Caco-2 (cell line): Measurements from ENCODE around the gene TDP2. TPM values are rescaled to one million over a fixed set of nuclear protein-coding genes. Genes with fewer than 3 reads are reported as not detected.
"Not testable (repeated sequence)": the region's sequence is repeated elsewhere in the genome, so short reads cannot be mapped to it uniquely, and the experiment has no call there.

Experiments
- BruUV-seq: library from RNA; stranded (reverse); fragments of 400-500 nt; replicated peaks from 2 replicates; lab custom pipeline; 2021; lab: Mats Ljungman, UMichigan
- CTCF ChIA-PET: fragments of 300-600 bp; sonication (Branson Sonifier 250); formaldehyde crosslinking; loops from one replicate; lab custom pipeline; 2022; ENCODE audit warnings: antibody characterized with exemption; lab: Charles Lee
- POLR2A ChIA-PET: fragments of 300-600 bp; sonication (Branson Sonifier 250); formaldehyde crosslinking; loops from one replicate; lab custom pipeline; 2022; ENCODE audit warnings: antibody characterized with exemption; lab: Charles Lee
- DNase-seq, 2 experiments: peaks; one replicate each; pipeline versions ENCODE4 v3.0.0 to v3.0.0-alpha.2; 2020 to 2022
- H3K27me3 ChIP-seq: replicated peaks from 2 replicates; pipeline ENCODE4 v1.6.0; 2011; ENCODE audit warnings: low read length; ENCODE audit not compliant: control insufficient read depth, insufficient read depth
- H3K36me3 ChIP-seq: 2 replicates; pipeline ENCODE4 v1.5.1; 2011; ENCODE audit warnings: low read length; ENCODE audit not compliant: control insufficient read depth, insufficient read depth
- H3K4me1 ChIP-seq: fragments of 250-450 bp; sonication (Bioruptor Pico); 2 replicates; pipeline ENCODE4 v1.5.1; 2020; ENCODE audit warnings: mild to moderate bottlenecking
- H3K4me3 ChIP-seq: 2 replicates; pipeline ENCODE4 v1.5.1; 2011; ENCODE audit warnings: low read depth, mild to moderate bottlenecking, control low read depth, low read length
- H3K9me3 ChIP-seq: fragments of 250-450 bp; sonication (Bioruptor Pico); 2 replicates; pipeline ENCODE4 v1.5.1; 2020; ENCODE audit warnings: mild to moderate bottlenecking, moderate library complexity
- H3K27ac Mint-ChIP-seq: one replicate; pipeline ENCODE4 v1.8.0; 2022; ENCODE audit warnings: mixed read lengths; ENCODE audit not compliant: unreplicated experiment
- H3K27me3 Mint-ChIP-seq: one replicate; pipeline ENCODE4 v1.8.0; 2022; ENCODE audit warnings: mixed read lengths; ENCODE audit not compliant: insufficient read depth, unreplicated experiment
- H3K36me3 Mint-ChIP-seq: one replicate; pipeline ENCODE4 v1.8.0; 2022; ENCODE audit warnings: mild to moderate bottlenecking, mixed read lengths; ENCODE audit not compliant: insufficient read depth, unreplicated experiment
- H3K4me1 Mint-ChIP-seq: one replicate; pipeline ENCODE4 v1.8.0; 2022; ENCODE audit warnings: low read depth, mixed read lengths; ENCODE audit not compliant: unreplicated experiment
- H3K4me3 Mint-ChIP-seq: one replicate; pipeline ENCODE4 v1.8.0; 2022; ENCODE audit warnings: mild to moderate bottlenecking, moderate library complexity, mixed read lengths; ENCODE audit not compliant: unreplicated experiment
- H3K9me3 Mint-ChIP-seq: one replicate; pipeline ENCODE4 v1.8.0; 2022; ENCODE audit warnings: mixed read lengths; ENCODE audit not compliant: unreplicated experiment
- intact Hi-C: fragments of 100-400 bp; cut with micrococcal nuclease; formaldehyde crosslinking; loops from one replicate; pipeline ENCODE4 v1.10.0; 2022; ENCODE audit not compliant: unreplicated experiment
- total RNA-seq: library from RNA; stranded (reverse); gene quantifications from 2 replicates; pipeline ENCODE4 v1.2.3, GENCODE V29; 2022
- TF ChIP-seq, protein P1 (sequence below), 2 experiments: fragments of 200-600 bp in 1 of 2; IDR thresholded peaks; 1 replicate in 1 of 2; 2 replicates in 1 of 2; pipeline versions ENCODE4 v1.5.1 to v1.8.0; 2011 to 2022; ENCODE audit warnings: antibody characterized with exemption in 1 of 2, control low read depth in 1 of 2, inconsistent platforms in 1 of 2, low read depth in 1 of 2, low read length in 1 of 2, mild to moderate bottlenecking in 1 of 2, moderate library complexity in 1 of 2; ENCODE audit not compliant: insufficient read depth in 1 of 2, severe bottlenecking in 1 of 2, unreplicated experiment in 1 of 2

TDP2 gene
- total RNA-seq, 1 experiment from 2014 or later = 46.7 TPM

DNA sequence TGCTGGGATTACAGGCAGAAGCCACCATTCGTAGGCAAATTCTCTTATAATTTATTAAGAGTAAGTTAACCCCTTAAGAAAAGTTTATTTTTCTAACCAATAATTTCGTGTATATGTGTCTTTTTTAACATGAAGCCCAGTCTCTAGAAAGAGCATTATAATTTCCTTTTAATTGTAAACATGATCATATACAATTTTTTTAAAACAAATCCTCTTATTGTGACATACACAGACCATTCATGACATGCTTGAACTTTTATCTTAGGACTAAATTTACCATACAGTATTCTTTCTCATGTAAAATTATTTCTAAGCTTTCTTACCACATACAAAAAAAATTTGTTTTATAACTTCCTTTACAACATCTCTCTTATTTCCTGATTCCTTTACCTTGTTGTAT is 6.9 kb upstream of the TDP2 start:
- BruUV-seq = no TSS peak
- POLR2A ChIA-PET = no interaction called here
- Mint-ChIP-seq H3K27me3 (no peaks in the 10 kb centered on the region), H3K36me3 (peaks cover 22% of the 10 kb centered on the region), H3K4me1 (peaks cover 9% of the 10 kb centered on the region), H3K9me3 (no peaks in the 10 kb centered on the region), H3K27ac (no peak overlapping the region), H3K4me3 (no peak overlapping the region)
- H3K4me1 ChIP-seq = peaks cover 5% of the 10 kb centered on the region
- TF ChIP-seq, protein P1, sequence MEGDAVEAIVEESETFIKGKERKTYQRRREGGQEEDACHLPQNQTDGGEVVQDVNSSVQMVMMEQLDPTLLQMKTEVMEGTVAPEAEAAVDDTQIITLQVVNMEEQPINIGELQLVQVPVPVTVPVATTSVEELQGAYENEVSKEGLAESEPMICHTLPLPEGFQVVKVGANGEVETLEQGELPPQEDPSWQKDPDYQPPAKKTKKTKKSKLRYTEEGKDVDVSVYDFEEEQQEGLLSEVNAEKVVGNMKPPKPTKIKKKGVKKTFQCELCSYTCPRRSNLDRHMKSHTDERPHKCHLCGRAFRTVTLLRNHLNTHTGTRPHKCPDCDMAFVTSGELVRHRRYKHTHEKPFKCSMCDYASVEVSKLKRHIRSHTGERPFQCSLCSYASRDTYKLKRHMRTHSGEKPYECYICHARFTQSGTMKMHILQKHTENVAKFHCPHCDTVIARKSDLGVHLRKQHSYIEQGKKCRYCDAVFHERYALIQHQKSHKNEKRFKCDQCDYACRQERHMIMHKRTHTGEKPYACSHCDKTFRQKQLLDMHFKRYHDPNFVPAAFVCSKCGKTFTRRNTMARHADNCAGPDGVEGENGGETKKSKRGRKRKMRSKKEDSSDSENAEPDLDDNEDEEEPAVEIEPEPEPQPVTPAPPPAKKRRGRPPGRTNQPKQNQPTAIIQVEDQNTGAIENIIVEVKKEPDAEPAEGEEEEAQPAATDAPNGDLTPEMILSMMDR (IDR thresholded peaks at IDR 0.05; ENCODE audit: insufficient read depth in 1 of 2, low read depth in 1 of 2, low read length in 1 of 2, severe bottlenecking in 1 of 2, unreplicated experiment in 1 of 2) = no peak
- CTCF ChIA-PET = no interaction called here
- no peak for DNase-seq
- H3K4me3 ChIP-seq = no peak overlapping the region
- H3K9me3 ChIP-seq = peaks cover 28% of the 10 kb centered on the region
- intact Hi-C loops = no loop called here
- H3K27me3 ChIP-seq = no peaks in the 10 kb centered on the region
- H3K36me3 ChIP-seq = no peaks in the 10 kb centered on the region

DNA sequence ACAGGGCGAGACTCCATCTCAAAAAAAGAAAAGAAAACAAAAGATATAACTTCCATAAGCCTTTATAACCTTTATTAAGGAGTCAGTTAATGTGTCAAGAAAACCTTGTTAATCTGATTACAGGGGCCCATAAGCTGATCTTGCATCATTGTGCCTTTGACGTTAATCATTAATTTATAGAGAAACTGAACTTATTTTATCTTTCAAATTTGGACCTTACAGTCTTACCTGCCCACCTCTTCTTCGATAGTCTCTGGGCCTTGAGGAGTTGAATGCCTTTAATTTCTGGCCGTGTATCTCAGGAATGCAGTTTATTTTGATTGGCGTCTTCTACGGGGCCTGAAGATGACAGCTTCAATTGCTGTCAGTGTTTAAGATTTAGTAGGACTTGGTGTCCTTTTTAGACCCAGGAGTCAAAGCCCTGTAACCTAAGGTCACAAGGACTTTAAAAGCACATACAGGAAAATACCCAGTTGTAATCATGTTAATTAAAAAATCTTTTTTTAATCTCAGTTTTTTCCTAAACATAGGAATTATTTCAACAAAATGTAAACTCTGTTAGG is 6.0 kb upstream of the TDP2 start:
- POLR2A ChIA-PET = no interaction called here
- CTCF ChIA-PET = no interaction called here
- H3K36me3 ChIP-seq = no peaks in the 10 kb centered on the region
- BruUV-seq = no TSS peak
- H3K4me1 Mint-ChIP-seq = peaks cover 9% of the 10 kb centered on the region
- no peaks in the 10 kb centered on the region for H3K9me3 Mint-ChIP-seq
- H3K27ac Mint-ChIP-seq = no peak overlapping the region
- H3K27me3 Mint-ChIP-seq = no peaks in the 10 kb centered on the region
- H3K36me3 Mint-ChIP-seq = peaks cover 31% of the 10 kb centered on the region
- TF ChIP-seq, protein P1 (IDR thresholded peaks at IDR 0.05; ENCODE audit: insufficient read depth in 1 of 2, low read depth in 1 of 2, low read length in 1 of 2, severe bottlenecking in 1 of 2, unreplicated experiment in 1 of 2) = no peak
- no peaks in the 10 kb centered on the region for H3K27me3 ChIP-seq
- intact Hi-C loops = no loop called here
- H3K4me3 Mint-ChIP-seq = no peak overlapping the region
- H3K4me1 ChIP-seq = peaks cover 12% of the 10 kb centered on the region
- H3K4me3 ChIP-seq = no peak overlapping the region
- H3K9me3 ChIP-seq = peaks cover 28% of the 10 kb centered on the region
- DNase-seq = no peak

DNA sequence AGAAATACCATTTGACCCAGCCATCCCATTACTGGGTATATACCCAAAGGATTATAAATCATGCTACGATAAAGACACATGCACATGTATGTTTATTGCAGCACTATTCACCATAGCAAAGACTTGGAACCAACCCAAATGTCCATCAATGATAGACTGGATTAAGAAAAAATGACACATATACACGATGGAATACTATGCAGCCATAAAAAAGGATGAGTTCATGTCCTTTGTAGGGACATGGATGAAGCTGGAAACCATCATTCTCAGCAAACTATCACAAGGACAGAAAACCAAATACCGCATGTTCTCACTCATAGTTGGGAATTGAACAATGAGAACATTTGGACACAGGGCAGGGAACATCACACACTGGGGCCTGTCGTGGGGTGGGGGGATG is 4.4 kb upstream of the TDP2 start:
- H3K27me3 Mint-ChIP-seq, H3K36me3 ChIP-seq, POLR2A ChIA-PET, H3K27ac Mint-ChIP-seq, intact Hi-C loops, H3K9me3 Mint-ChIP-seq, BruUV-seq, H3K4me3 Mint-ChIP-seq, H3K27me3 ChIP-seq, H3K4me1 Mint-ChIP-seq, DNase-seq, H3K4me3 ChIP-seq: not testable (repeated sequence)
- Histone ChIP-seq H3K9me3 (peaks cover 28% of the 10 kb centered on the region), H3K4me1 (peaks cover 12% of the 10 kb centered on the region)
- H3K36me3 Mint-ChIP-seq = peaks cover 44% of the 10 kb centered on the region
- CTCF ChIA-PET = interaction anchor here (0.6 kb wide), 1 partner anchor 34 kb away, joined by 3 read pairs; no protein-coding TSS in a partner anchor

DNA sequence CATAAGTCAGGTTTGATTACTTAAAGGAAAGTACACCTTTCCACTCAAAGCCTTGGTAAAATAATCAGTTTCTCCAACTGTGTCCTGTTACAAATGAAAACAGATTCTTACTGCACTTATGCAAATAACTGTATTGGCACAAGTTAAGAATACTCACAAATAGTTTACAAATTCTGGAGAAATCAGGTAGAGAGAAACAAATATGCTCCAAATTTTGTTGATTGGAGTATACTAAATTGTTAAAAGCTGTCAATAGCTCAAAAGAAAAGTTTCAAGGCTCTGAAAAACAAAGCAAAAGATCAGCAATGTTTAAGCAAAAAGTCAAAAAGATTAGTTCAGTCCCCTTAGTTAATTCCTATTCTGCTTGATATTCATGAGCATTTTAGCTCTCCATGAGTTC is 3.8 kb upstream of the TDP2 start:
- H3K9me3 ChIP-seq = peaks cover 28% of the 10 kb centered on the region
- intact Hi-C loops, H3K36me3 ChIP-seq, H3K4me3 Mint-ChIP-seq, H3K4me1 Mint-ChIP-seq, H3K27me3 Mint-ChIP-seq, H3K9me3 Mint-ChIP-seq, H3K27ac Mint-ChIP-seq, POLR2A ChIA-PET, DNase-seq, H3K4me3 ChIP-seq, BruUV-seq, H3K27me3 ChIP-seq: not testable (repeated sequence)
- peaks cover 12% of the 10 kb centered on the region for H3K4me1 ChIP-seq
- H3K36me3 Mint-ChIP-seq = peaks cover 44% of the 10 kb centered on the region
- CTCF ChIA-PET = interaction anchor here (0.6 kb wide), 1 partner anchor 33 kb away, joined by 3 read pairs; no protein-coding TSS in a partner anchor
